ENCODE data around the gene PNLIPRP2.
A peak's percentile ranks its signal among the peaks of the same experiment; 100 is the strongest.

The PNLIPRP2 gene

GRCh38 chr10:116655568-116655967 is 34.8 kb downstream of the PNLIPRP2 start:
- no peak for DNase-seq (ENCODE audit: low read depth)

GRCh38 chr10:116656044-116656443 is 35.3 kb downstream of the PNLIPRP2 start:
- no peak for DNase-seq (ENCODE audit: low read depth)

- DNase-seq (ENCODE audit: low read depth) = no peak
These were observed 37.3 kb downstream of the PNLIPRP2 start for GRCh38 chr10:116657863-116658551.

GRCh38 chr10:116659049-116659670 is 38.4 kb downstream of the PNLIPRP2 start:
- no peak for DNase-seq (ENCODE audit: low read depth)

- no peak for DNase-seq (ENCODE audit: low read depth)
These were observed 40.1 kb downstream of the PNLIPRP2 start for GRCh38 chr10:116660860-116661259.

GRCh38 chr10:116663342-116663741 is 42.6 kb downstream of the PNLIPRP2 start:
- DNase-seq (ENCODE audit: low read depth) = no peak

GRCh38 chr10:116664631-116665030 is 43.9 kb downstream of the PNLIPRP2 start:
- no peak for DNase-seq (ENCODE audit: low read depth)

GRCh38 chr10:116665541-116666125 is 44.9 kb downstream of the PNLIPRP2 start:
- DNase-seq (ENCODE audit: low read depth) = no peak

GRCh38 chr10:116667484-116667883 is 46.7 kb downstream of the PNLIPRP2 start:
- no peak for DNase-seq (ENCODE audit: low read depth)

GRCh38 chr10:116668018-116668417 is 47.3 kb downstream of the PNLIPRP2 start:
- DNase-seq (ENCODE audit: low read depth) = no peak

GRCh38 chr10:116668446-116668845 is 47.7 kb downstream of the PNLIPRP2 start:
- no peak for DNase-seq (ENCODE audit: low read depth)

GRCh38 chr10:116669080-116669479 is 48.3 kb downstream of the PNLIPRP2 start:
- no peak for DNase-seq (ENCODE audit: low read depth)

GRCh38 chr10:116669832-116670644 is 49.3 kb downstream of the PNLIPRP2 start:
- DNase-seq (ENCODE audit: low read depth) = peak; percentile 0

GRCh38 chr10:116670706-116671105 is 50.0 kb downstream of the PNLIPRP2 start:
- no peak for DNase-seq (ENCODE audit: low read depth)

GRCh38 chr10:116671274-116671926 is 50.6 kb downstream of the PNLIPRP2 start:
- DNase-seq (ENCODE audit: low read depth) = peak; percentile 35

- no peak for DNase-seq (ENCODE audit: low read depth)
These were observed 52.1 kb downstream of the PNLIPRP2 start for GRCh38 chr10:116672891-116673290.

GRCh38 chr10:116673866-116674265 is 53.1 kb downstream of the PNLIPRP2 start:
- DNase-seq (ENCODE audit: low read depth) = no peak

- DNase-seq (ENCODE audit: low read depth) = no peak
These were observed 54.2 kb downstream of the PNLIPRP2 start for GRCh38 chr10:116674901-116675423.

- DNase-seq (ENCODE audit: low read depth) = no peak
These were observed 55.4 kb downstream of the PNLIPRP2 start for GRCh38 chr10:116676118-116676517.

- DNase-seq (ENCODE audit: low read depth) = no peak
These were observed 55.9 kb downstream of the PNLIPRP2 start for GRCh38 chr10:116676633-116677032.

GRCh38 chr10:116679351-116679750 is 58.6 kb downstream of the PNLIPRP2 start:
- DNase-seq (ENCODE audit: low read depth) = no peak

GRCh38 chr10:116683166-116683565 is 62.4 kb downstream of the PNLIPRP2 start:
- no peak for DNase-seq (ENCODE audit: low read depth)

Data from amniotic epithelial cell (primary cell).